HG02884 (cell line): ENCODE data around the gene LMBRD2.

ENCODE experiments used
- ATAC-seq: cut with Tn5 transposase; IDR thresholded peaks from one replicate; pipeline ENCODE4 v1.9.1; 2021; ENCODE audit warnings: mild to moderate bottlenecking, moderate library complexity; ENCODE audit not compliant: unreplicated experiment

The LMBRD2 gene

GRCh38 chr5:36054647-36055046, 97.0 kb downstream of the LMBRD2 start:
- ATAC-seq: no peak

GRCh38 chr5:36052538-36052937, 99.1 kb downstream of the LMBRD2 start:
- ATAC-seq: no peak

- no peak for ATAC-seq
Observed at GRCh38 chr5:36049949-36050348, 101.7 kb downstream of the LMBRD2 start.
